ENCODE results near the gene SIL1. TPM values are rescaled to one million over a fixed set of nuclear protein-coding genes. Genes with fewer than 3 reads are reported as not detected.

SIL1 gene
- total RNA-seq, 1 donor from 2014 or later = 26.1 TPM

Small RNA genes within 50 kb of the gene (small RNA-seq; reads per million reads assigned to genes)
- gene RNU6-572P = not detected

Other genes with a start within 250 kb of the SIL1 start
- gene MATR3, start 95.4 kb upstream of the SIL1 start, total RNA-seq = 169 TPM
- gene PAIP2, start 143.5 kb upstream of the SIL1 start, total RNA-seq = 86.6 TPM
- gene SLC23A1, start 184.9 kb upstream of the SIL1 start, total RNA-seq = not detected
- 0.52 TPM for gene MZB1, start 191.5 kb upstream of the SIL1 start, total RNA-seq
- gene PROB1, start 196.7 kb upstream of the SIL1 start, total RNA-seq = 23.5 TPM
- 12.0 TPM for gene SPATA24, start 205.7 kb upstream of the SIL1 start, total RNA-seq
- 16.2 TPM for gene DNAJC18, start 241.2 kb upstream of the SIL1 start, total RNA-seq

Data from skeletal muscle tissue (tissue), 2 donors.